D721Med (cell line): ENCODE data around the gene PNPLA3.

Source experiments
- DNase-seq: peaks from one replicate; pipeline ENCODE4 v3.0.0; 2011; ENCODE audit warnings: low spot score; ENCODE audit not compliant: insufficient read length
- FAIRE-seq: peaks from 2 replicates; lab custom pipeline; 2011; peaks lifted over from hg19 to GRCh38; lab: Jason Lieb, UNC
- CTCF ChIP-seq: IDR thresholded peaks from 2 replicates; pipeline ENCODE4 v1.5.1; 2012; ENCODE audit warnings: mild to moderate bottlenecking, control low read depth; ENCODE audit not compliant: insufficient read depth; ENCODE audit errors: missing control alignments

Gene PNPLA3

GRCh38 chr22:43891360-43892182, 32.0 kb upstream of the PNPLA3 start, which contains the start of gene PNPLA5:
TSS of gene PNPLA5 (minus strand) at chr22:43892013. CDS start at chr22:43891880, 133 bp downstream.
- FAIRE-seq (no peak), DNase-seq (peak; percentile 31)
- TF ChIP-seq CTCF, result no peak

- DNase-seq (no peak), FAIRE-seq (no peak)
- TF ChIP-seq CTCF, result no peak
Measured at GRCh38 chr22:43892183-43892894, 31.3 kb upstream of the PNPLA3 start.

GRCh38 chr22:43893266-43893665, 30.3 kb upstream of the PNPLA3 start:
- DNase-seq (no peak), FAIRE-seq (no peak)
- no peak for TF ChIP-seq CTCF

GRCh38 chr22:43894122-43894521, 29.5 kb upstream of the PNPLA3 start:
- FAIRE-seq (no peak), DNase-seq (no peak)
- no peak for TF ChIP-seq CTCF

GRCh38 chr22:43895986-43896645, 27.5 kb upstream of the PNPLA3 start:
- no peak for FAIRE-seq
- DNase-seq, result no peak
- TF ChIP-seq CTCF, result no peak

- FAIRE-seq, result no peak
- no peak for TF ChIP-seq CTCF
- no peak for DNase-seq
Measured at GRCh38 chr22:43897751-43898261, 25.8 kb upstream of the PNPLA3 start.
